Measurements from ENCODE around the gene TOMM7.

The TOMM7 gene

DNA sequence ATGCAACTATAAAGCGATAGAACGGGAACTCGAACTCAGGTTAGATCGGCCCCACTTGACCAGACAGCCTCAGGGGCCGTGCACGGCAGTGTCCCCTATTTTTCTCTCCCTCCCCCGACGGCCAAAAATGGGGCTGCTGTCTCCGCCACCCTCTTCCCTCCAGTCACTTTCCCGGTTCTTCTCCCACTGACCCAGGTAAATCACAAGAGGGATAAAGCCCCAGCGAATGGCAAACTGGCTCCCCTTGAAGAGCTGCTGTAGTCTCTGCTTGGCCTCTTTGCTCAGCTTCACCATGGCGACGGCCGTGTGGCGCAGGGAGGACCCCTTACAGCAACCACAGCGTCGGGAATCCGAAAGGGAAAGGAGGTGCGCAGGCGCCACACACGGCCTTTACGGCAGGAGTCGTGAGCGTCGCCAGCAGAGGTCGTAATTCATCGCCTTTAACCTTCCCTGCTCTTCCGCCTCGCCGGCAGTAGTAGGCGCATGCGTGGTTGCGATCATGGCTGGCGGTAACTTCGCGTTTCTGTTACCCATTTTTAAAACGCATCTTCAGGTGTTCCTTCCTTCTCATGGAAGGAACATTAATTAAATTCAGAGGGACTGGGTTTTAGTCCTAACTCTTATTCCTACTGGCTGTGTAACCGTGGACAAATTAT is at the start of gene TOMM7:
Gene TOMM7 (minus strand): TSS at position 364 of the 656 bp plus-strand sequence. CDS start 70 bp downstream, at position 294.
- DNase-seq: peak; percentile 91

GRCh38 chr7:22872096-22872807 is 49.6 kb upstream of the TOMM7 start:
- DNase-seq: no peak

DNA sequence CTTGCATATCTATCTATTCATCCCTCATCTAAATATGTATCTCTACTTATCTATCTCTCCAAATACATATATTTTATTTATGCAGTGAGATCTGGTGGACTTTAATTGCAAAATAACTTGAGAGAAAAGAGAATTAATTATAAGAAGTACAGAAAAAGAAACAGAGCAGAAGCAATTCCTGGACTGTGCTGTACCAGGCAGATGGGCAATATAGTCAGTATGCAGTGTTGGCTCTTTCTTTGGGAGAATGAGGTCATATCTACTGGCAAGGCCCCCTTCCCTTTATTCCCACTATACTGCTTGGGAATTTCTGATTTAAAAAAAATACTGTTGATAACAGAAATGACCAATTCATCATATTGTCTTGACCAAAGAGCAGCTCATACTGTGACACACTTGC is 49.0 kb upstream of the TOMM7 start:
- DNase-seq: no peak

DNA sequence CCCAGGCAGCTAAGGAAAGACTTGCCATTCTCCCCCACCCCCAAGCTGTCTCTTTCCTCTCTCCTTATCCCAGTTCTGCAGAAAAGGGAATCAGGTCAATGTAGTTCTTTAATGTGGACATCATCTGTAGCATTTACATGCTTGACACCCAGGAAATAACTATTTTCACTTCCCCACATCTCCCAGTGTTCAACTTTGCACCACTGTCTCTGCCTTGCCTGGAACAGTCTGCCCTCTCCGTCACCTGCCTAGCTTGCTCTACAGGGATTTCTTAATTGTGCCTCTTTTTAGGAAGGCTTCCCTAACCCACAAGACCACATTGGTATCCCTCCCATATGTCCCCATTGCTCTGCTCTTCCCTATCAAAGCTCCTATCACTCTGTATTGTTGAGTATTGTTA is 45.9 kb upstream of the TOMM7 start:
- DNase-seq: no peak

DNA sequence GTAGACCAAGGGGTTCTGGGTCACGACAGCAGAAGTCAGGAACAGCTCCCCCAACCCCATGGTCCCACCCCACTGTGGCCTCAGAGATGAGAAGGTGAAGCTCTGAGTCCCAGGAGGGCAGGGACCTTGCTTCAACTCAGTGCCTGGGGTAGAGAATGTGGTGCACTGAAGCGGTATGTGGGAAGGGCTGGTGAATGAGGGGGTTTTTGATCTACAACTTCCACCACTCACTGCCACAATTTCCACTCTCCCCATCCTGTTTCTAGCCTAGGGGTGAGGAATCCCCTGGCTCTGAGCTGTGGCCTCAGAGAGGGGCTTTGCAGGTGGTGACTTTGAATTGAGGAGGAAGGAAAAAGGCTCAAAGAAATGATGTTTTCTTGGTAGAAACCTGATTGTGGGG is 44.9 kb upstream of the TOMM7 start:
- no peak for DNase-seq

DNA sequence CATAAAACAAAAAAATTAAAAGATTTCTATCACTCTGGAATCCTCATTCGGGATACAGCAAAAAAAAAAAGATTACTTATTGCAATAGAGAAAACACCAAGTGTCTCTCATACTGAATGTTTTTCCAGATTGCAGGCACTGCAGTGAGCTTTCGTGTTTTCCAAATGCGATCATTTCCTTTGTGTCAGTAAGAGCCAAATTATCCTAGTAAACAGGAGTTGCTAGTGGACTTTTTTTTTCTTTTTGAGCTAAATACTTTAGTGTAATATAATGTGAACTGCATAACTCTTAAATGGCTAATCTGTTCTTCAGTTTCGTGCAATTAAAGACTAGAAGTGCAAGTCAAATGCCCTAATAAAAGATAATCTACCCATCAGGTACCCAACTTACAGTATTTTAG is 44.4 kb upstream of the TOMM7 start:
- DNase-seq: no peak

DNA sequence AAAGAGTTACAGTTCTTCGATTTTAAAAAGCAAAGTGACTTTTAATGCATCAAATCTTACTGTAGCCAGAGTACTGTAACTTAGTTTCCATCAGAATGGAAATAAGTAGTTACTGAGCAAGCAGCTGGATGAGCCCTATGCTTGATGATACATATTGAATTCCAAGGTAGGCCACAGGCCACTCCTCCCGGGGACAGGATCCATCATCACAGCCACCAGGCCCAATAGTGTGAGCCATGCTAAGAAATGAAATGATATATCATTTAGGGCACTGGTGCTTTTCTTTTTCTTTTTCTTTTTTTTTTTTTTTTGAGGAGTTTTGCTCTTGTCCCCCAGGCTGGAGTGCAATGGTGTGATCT is 42.9 kb upstream of the TOMM7 start:
- no peak for DNase-seq

DNA sequence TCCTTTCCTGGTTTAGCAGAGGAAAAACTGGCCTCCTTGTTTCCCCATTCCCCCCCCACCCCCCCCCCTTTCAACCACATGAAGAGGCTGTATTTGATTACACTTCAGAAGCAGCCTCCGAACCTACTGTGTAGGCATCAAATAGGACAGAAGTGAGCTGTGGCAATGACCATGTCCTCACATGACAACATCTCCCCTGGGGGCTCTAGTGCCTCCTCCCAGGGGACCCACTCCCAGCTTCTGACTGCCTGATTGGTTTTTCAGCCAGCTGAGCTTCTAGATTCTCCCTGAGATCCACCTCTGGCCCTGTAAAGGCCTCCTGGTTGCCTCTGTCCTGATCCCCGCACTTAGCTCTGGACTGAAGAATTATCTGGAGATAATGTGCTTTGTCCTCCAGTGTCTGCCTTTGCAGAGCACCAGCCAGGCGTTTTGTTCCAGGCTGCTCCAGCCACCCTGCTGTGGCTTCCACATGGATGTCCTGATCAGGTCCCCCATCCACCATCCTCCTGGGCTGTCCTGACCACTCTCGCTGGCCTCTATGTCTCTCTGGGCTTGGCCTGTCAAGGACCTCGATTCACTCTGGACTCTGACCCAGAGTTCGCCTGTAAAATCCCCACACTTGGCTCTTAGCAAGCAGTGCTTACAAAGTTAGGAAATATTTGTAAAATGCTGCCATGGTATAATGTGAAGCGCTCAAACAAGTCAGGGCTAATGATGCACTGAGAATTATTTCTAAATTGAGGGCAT is 42.4 kb upstream of the TOMM7 start:
- DNase-seq: no peak

GRCh38 chr7:22864301-22864700 is 41.7 kb upstream of the TOMM7 start:
- DNase-seq: no peak

- DNase-seq: no peak
These were observed 40.7 kb upstream of the TOMM7 start for GRCh38 chr7:22863156-22863899.

- DNase-seq: no peak
These were observed 38.9 kb upstream of the TOMM7 start for GRCh38 chr7:22861576-22861975.

- peak; percentile 40 for DNase-seq
These were observed 38.3 kb upstream of the TOMM7 start for GRCh38 chr7:22860784-22861482.

DNA sequence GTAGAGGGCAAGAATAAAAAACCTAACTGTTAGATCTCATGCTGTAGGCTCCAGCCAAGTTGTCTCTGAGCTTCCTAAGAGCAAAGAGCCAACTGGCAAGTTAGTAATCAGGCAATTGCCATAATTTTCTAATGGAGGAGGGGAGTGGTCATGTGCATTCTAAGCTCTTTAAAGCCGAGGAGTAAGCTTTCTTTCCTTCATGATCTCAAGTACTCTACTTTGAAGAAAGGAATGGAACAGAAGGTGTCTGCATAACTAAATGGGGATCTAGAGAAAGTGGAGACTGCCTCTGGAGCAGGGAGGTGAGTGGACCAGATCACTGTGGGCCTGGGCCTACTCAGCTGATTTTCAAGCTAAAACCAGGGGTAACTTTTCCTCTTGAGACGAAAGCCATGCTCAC is 37.7 kb upstream of the TOMM7 start:
- DNase-seq: no peak

- no peak for DNase-seq
These were observed 37.1 kb upstream of the TOMM7 start for GRCh38 chr7:22859641-22860290.

DNA sequence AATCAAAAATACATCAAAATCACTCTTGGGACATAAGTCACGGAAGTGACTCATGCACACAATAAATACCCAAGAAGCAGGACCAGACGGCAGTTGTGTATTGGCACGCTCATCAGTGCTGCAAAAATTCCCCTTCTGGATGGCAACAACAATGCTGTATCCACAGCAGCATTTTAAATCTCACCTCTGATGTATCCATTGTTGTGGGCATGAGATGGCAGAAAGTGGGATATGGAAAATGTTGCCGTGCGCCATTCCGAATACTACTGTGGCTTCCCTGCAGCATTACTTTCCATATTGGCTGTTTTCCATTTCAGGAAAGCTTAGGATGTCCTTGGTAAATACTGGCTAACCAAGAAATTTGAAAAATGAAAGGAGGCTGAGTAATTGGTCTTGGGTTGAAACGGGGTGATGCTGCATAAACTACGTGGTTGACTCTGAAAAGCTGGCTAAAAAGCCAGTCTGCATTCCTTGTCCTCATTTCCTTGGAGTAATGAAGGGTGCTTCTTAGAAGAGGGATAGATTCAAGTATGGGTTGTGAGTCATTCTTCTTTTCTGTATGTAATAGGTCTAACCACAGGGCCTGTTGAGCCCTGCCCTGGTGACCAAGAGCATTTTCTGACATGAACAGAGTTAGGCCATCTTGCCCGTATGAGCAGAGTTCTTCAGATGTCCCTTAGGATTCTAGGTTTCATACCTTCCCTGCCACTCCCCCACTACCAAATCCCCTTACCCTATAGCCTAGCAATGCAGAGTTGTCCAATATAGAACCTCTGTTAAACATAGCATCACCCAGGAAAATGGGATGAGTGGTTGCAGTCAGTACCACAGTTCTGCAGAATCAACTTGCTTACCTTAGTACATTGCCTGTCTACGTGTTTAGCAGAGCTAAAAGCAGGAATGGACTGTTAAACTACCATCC is 36.3 kb upstream of the TOMM7 start:
- peak; percentile 18 for DNase-seq

DNA sequence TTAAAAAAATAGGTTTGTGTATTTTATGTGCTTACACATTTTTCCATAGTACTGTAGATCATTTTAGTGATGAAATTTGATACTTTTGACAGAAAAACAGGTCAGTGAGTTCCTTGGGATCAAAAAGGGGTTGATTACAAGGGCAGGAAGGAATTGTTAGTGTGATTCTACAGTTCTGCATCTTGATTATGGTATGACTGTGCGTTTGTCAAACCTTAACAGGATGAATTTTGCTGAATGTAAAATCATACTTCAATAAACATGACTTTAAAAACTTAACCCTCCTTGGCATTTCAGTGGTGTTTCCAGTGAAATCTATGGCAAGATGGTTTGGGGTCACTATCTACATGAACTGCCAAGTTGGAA is 35.6 kb upstream of the TOMM7 start:
- no peak for DNase-seq

DNA sequence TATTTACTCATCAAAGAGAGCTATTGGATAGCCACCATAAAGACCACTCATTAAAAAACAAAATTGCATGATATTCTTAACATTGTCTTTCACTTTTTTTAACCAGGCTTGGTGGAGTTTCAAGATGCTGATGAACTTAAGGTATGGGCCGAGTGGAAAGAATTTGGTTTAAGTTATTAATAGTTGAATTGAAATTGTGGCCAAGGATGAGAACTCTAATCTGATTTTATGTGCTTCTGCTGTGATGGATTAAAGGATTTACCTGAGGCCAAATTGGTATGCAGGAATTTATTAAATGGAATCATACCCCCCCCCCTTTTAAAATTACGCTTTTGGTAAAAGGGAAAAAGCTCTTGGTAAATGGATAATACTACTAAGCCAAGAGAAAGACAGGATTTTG is 33.8 kb upstream of the TOMM7 start:
- DNase-seq: no peak

GRCh38 chr7:22855049-22855392 is 32.4 kb upstream of the TOMM7 start:
- DNase-seq: no peak

- DNase-seq: peak; percentile 83
These were observed 31.8 kb upstream of the TOMM7 start for GRCh38 chr7:22854158-22855048.

GRCh38 chr7:22853674-22854157 is 31.1 kb upstream of the TOMM7 start:
- peak; percentile 71 for DNase-seq

Measured in activated CD4-positive, alpha-beta T cell treated with anti-CD3 and anti-CD28 coated beads for 48 hours (primary cell).